MCF 10A (cell line): ENCODE results near the gene SAYSD1. TPM values are rescaled to one million over a fixed set of nuclear protein-coding genes. Genes with fewer than 3 reads are reported as not detected.

Experiments
- BruUV-seq: library from RNA; stranded (reverse); fragments of 400-500 nt; replicated peaks from 2 replicates; lab custom pipeline; 2021; lab: Mats Ljungman, UMichigan
- CTCF ChIA-PET: fragments of 300-600 bp; sonication (Branson Sonifier 250); formaldehyde crosslinking; extraction: SDS; loops from one replicate; lab custom pipeline; 2021; ENCODE audit warnings: antibody characterized with exemption, inconsistent platforms; lab: Yijun Ruan, JAX
- POLR2A ChIA-PET: fragments of 300-600, 350-650 bp; sonication (Branson Sonifier 250); formaldehyde crosslinking; extraction: SDS; loops from one replicate; lab custom pipeline; 2020; ENCODE audit warnings: antibody characterized with exemption, inconsistent platforms; lab: Yijun Ruan, JAX
- DNase-seq: peaks from one replicate; pipeline ENCODE4 v3.0.0-alpha.2; 2018; ENCODE audit not compliant: unreplicated experiment
- H3K27ac Mint-ChIP-seq: one replicate; pipeline ENCODE4 v1.8.0; 2022; ENCODE audit warnings: mild to moderate bottlenecking, low read depth, mixed read lengths; ENCODE audit not compliant: unreplicated experiment
- H3K27me3 Mint-ChIP-seq: one replicate; pipeline ENCODE4 v1.8.0; 2022; ENCODE audit warnings: mixed read lengths; ENCODE audit not compliant: insufficient read depth, unreplicated experiment
- H3K36me3 Mint-ChIP-seq: one replicate; pipeline ENCODE4 v1.8.0; 2022; ENCODE audit warnings: mild to moderate bottlenecking, moderate library complexity, mixed read lengths; ENCODE audit not compliant: insufficient read depth, unreplicated experiment
- H3K4me1 Mint-ChIP-seq: one replicate; pipeline ENCODE4 v1.8.0; 2022; ENCODE audit warnings: mixed read lengths; ENCODE audit not compliant: insufficient read depth, unreplicated experiment
- H3K4me3 Mint-ChIP-seq: one replicate; pipeline ENCODE4 v1.8.0; 2022; ENCODE audit warnings: mild to moderate bottlenecking, moderate library complexity, mixed read lengths; ENCODE audit not compliant: unreplicated experiment
- H3K9me3 Mint-ChIP-seq: one replicate; pipeline ENCODE4 v1.8.0; 2022; ENCODE audit warnings: mixed read lengths; ENCODE audit not compliant: unreplicated experiment
- intact Hi-C: fragments of 100-400 bp; cut with micrococcal nuclease; formaldehyde crosslinking; loops from 2 replicates; pipeline ENCODE4 v1.14.1; 2022
- total RNA-seq: library from RNA; stranded (reverse); gene quantifications from 2 replicates; pipeline ENCODE4 v1.2.3, GENCODE V29; 2022
- TF ChIP-seq, protein P1 (sequence below): fragments of 200-600 bp; IDR thresholded peaks from one replicate; pipeline ENCODE4 v1.8.0; 2022; ENCODE audit warnings: antibody characterized with exemption, mild to moderate bottlenecking; ENCODE audit not compliant: unreplicated experiment

SAYSD1 gene
- total RNA-seq, 1 experiment from 2014 or later, result 10.9 TPM

GRCh38 chr6:39102821-39103136 is 12.2 kb downstream of the SAYSD1 start:
- TF ChIP-seq, protein P1, sequence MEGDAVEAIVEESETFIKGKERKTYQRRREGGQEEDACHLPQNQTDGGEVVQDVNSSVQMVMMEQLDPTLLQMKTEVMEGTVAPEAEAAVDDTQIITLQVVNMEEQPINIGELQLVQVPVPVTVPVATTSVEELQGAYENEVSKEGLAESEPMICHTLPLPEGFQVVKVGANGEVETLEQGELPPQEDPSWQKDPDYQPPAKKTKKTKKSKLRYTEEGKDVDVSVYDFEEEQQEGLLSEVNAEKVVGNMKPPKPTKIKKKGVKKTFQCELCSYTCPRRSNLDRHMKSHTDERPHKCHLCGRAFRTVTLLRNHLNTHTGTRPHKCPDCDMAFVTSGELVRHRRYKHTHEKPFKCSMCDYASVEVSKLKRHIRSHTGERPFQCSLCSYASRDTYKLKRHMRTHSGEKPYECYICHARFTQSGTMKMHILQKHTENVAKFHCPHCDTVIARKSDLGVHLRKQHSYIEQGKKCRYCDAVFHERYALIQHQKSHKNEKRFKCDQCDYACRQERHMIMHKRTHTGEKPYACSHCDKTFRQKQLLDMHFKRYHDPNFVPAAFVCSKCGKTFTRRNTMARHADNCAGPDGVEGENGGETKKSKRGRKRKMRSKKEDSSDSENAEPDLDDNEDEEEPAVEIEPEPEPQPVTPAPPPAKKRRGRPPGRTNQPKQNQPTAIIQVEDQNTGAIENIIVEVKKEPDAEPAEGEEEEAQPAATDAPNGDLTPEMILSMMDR, result no peak
- intact Hi-C loops, result loop anchor here (2.0 to 5.0 kb wide), 2 partner anchors 130 to 230 kb away; no protein-coding TSS in a partner anchor
- no peaks in the 10 kb centered on the region for H3K4me1 Mint-ChIP-seq
- H3K27ac Mint-ChIP-seq, result no peak overlapping the region
- BruUV-seq, result no TSS peak
- H3K4me3 Mint-ChIP-seq, result no peak overlapping the region
- ChIA-PET POLR2A (interaction anchor here (0.9 to 1.3 kb wide), 2 partner anchors 12 to 100 kb away, joined by 3 to 4 read pairs; partner anchors contain the start of gene SAYSD1), CTCF (interaction anchor here (1.1 to 1.4 kb wide), 4 partner anchors 9 to 231 kb away, joined by 4 to 6 read pairs (median 6); no protein-coding TSS in a partner anchor)
- peaks cover 31% of the 10 kb centered on the region for H3K36me3 Mint-ChIP-seq
- H3K27me3 Mint-ChIP-seq, result no peaks in the 10 kb centered on the region
- no peak for DNase-seq
- no peaks in the 10 kb centered on the region for H3K9me3 Mint-ChIP-seq

DNA sequence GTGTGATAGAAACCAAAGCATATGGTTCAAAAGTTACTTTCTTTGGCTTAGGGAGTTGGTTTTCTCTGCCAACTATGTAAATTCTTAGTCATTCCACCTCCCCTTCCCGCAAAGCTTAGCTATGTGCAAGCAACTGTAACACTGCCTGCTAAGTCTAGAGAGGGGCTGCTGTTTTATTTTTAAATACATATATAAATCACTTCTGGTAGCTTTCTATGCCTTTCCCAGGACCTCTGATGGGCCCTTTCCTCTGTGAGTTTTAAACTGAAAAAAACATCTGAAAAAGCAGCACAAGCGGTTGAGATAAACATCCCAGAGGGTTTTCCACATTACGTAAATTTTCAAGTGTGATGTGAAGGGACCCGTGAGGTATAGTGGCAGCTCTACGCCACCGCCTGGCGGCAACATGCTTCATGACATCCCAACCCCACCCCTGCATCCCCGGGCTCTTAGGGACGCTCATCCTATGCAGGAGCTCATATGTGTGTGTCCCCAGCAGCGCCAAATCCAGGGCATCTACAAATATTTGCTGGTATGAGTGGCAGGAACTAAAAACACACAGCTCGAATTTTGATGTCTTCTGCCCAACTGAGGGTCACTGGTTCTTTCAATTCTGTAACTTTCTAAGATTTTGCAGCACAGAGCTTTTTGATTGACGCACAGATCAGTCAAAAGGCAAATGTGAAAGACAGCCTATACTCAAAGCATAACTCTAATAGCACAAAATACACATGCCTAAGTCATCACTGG is 12.7 kb downstream of the SAYSD1 start:
- intact Hi-C loops, result loop anchor here (2.0 to 5.0 kb wide), 2 partner anchors 129 to 230 kb away; no protein-coding TSS in a partner anchor
- CTCF ChIA-PET, result interaction anchor here (1.1 to 1.7 kb wide), 5 partner anchors 9 to 230 kb away, joined by 4 to 6 read pairs (median 5); no protein-coding TSS in a partner anchor
- no TSS peak for BruUV-seq
- Mint-ChIP-seq H3K27ac (no peak overlapping the region), H3K4me3 (no peak overlapping the region), H3K36me3 (peaks cover 31% of the 10 kb centered on the region), H3K27me3 (no peaks in the 10 kb centered on the region), H3K4me1 (no peaks in the 10 kb centered on the region), H3K9me3 (no peaks in the 10 kb centered on the region)
- peak; percentile 42 for DNase-seq
- TF ChIP-seq, protein P1, result no peak
- POLR2A ChIA-PET, result interaction anchor here (0.7 to 0.9 kb wide), 2 partner anchors 83 to 101 kb away, joined by 3 read pairs; no protein-coding TSS in a partner anchor

GRCh38 chr6:39100358-39100757 is 14.6 kb downstream of the SAYSD1 start:
- no peaks in the 10 kb centered on the region for H3K4me1 Mint-ChIP-seq
- H3K27me3 Mint-ChIP-seq, result no peaks in the 10 kb centered on the region
- no peak for DNase-seq
- H3K4me3 Mint-ChIP-seq, result no peak overlapping the region
- no peaks in the 10 kb centered on the region for H3K9me3 Mint-ChIP-seq
- intact Hi-C loops, result loop anchor here (5.0 kb wide), 1 partner anchor 228 kb away; no protein-coding TSS in a partner anchor
- TF ChIP-seq, protein P1, result no peak
- ChIA-PET CTCF (interaction anchor here (0.7 to 1.2 kb wide), 3 partner anchors 10 to 127 kb away, joined by 3 to 5 read pairs (median 3); no protein-coding TSS in a partner anchor), POLR2A (interaction anchor here (1.2 kb wide), 1 partner anchor 14 kb away, joined by 4 read pairs; the partner anchor contains the start of gene SAYSD1)
- no TSS peak for BruUV-seq
- H3K36me3 Mint-ChIP-seq, result peaks cover 25% of the 10 kb centered on the region
- H3K27ac Mint-ChIP-seq, result no peak overlapping the region

GRCh38 chr6:39095578-39095977 is 19.4 kb downstream of the SAYSD1 start:
- POLR2A ChIA-PET, result no interaction called here
- no peak for DNase-seq
- no TSS peak for BruUV-seq
- Mint-ChIP-seq H3K36me3 (no peaks in the 10 kb centered on the region), H3K27ac (no peak overlapping the region), H3K4me3 (no peak overlapping the region), H3K27me3 (peaks cover 25% of the 10 kb centered on the region), H3K4me1 (no peaks in the 10 kb centered on the region), H3K9me3 (no peaks in the 10 kb centered on the region)
- CTCF ChIA-PET, result no interaction called here
- intact Hi-C loops, result no loop called here
- TF ChIP-seq, protein P1, result no peak
